Peyer's patch (tissue), 4 donors: ENCODE measurements around the gene BTNL9. TPM values are rescaled to one million over a fixed set of nuclear protein-coding genes. Genes with fewer than 3 reads are reported as not detected.

Source experiments
- DNase-seq, 3 donors: peaks; one replicate each; pipeline ENCODE4 v3.0.0-alpha.2; 2017 to 2019
- H3K27ac ChIP-seq, 4 donors: fragments of 200-600 bp; sonication (generic); one replicate each; pipeline ENCODE4 v1.5.1; 2016 to 2019
- H3K27me3 ChIP-seq, 2 donors: fragments of 200-600 bp; sonication (generic); one replicate each; pipeline ENCODE4 v1.5.1; 2019
- H3K36me3 ChIP-seq, 3 donors: fragments of 200-600 bp; sonication (generic); one replicate each; pipeline ENCODE4 v1.5.1; 2016 to 2019
- H3K4me1 ChIP-seq, 4 donors: fragments of 200-600 bp; sonication (generic); one replicate each; pipeline ENCODE4 v1.5.1; 2016 to 2019
- H3K4me3 ChIP-seq, 4 donors: fragments of 200-600 bp; sonication (generic); 1 replicate in 3 of 4; 2 replicates in 1 of 4; pipeline ENCODE4 v1.5.1; 2016 to 2019; ENCODE audit warnings: mild to moderate bottlenecking in 1 of 4
- H3K9me3 ChIP-seq, 4 donors: fragments of 200-600 bp; sonication (generic); one replicate each; pipeline ENCODE4 v1.5.1; 2016 to 2019; ENCODE audit warnings: mild to moderate bottlenecking in 1 of 4
- POLR2A ChIP-seq, 2 donors: fragments of 450-650 bp; IDR thresholded peaks; one replicate each; pipeline ENCODE4 v1.5.1; 2017; ENCODE audit warnings: antibody characterized with exemption in 2 of 2, mild to moderate bottlenecking in 2 of 2, moderate library complexity in 2 of 2
- total RNA-seq, 4 donors: library from RNA; depleted of rRNA; stranded (reverse); fragments of >200 nt; gene quantifications; one replicate each; pipeline ENCODE4 v1.1.0, GENCODE V29; 2016
- TF ChIP-seq, protein P1 (sequence below), 6 experiments: fragments of 450-650 bp in 4 of 6; fragments of 200-600 bp in 2 of 6; sonication (generic) in 1 of 6; IDR thresholded peaks; one replicate each; pipeline ENCODE4 v1.5.1; 2017 to 2019; ENCODE audit warnings: antibody characterized with exemption in 6 of 6, mild to moderate bottlenecking in 3 of 6, moderate library complexity in 1 of 6

Gene BTNL9
- total RNA-seq, 4 donors from 2014 or later: 5.3 to 48.7 (median 8.7) TPM

DNA sequence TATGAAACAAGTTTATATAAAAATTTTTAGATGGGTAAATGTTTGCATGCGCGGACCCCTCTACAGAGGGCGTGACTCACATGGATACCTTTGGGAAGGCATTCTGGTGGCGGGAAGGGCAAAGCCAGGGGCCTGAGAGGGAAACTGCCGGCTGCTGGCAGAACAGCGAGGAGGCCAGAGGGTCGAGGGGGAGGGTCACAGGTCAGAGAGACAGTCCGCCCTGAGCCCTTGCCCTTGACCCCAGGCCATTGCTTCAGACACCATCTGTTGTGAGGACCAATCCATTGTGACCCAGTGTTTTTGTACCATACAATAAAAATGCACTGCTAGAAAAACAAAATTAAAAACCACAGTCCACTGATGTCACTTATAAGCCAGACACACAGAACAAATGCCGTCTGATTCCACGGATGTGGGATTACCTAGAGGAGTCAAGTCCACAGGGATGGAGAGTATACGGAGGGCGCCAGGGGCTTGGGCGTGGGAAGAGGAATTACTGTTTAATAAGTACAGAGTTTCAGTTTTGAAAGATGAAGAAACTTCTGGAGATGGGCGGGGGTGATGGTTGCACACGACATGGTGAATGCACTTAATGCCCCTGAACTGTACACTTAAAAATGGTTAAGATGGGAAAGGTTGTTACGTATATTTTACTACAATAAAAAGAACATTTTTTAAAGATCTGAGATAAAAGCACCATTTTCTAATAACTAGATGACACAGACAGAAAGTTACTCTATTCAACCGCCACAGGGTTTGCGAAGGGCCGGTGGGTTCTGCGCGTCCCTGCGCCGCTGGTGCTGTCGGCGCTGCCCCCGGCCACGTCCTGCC is 12.0 kb downstream of the BTNL9 start:
- Histone ChIP-seq H3K9me3 (no peaks in the 10 kb centered on the region), H3K27me3 (peaks cover 0 to 23% of the 10 kb centered on the region in 2 donors), H3K4me3 (peak overlapping the region in 3 of 4 donors; percentile 53 to 67 (median 57)), H3K27ac (peak overlapping the region in 1 of 4 donors; percentile 52), H3K36me3 (no peaks in the 10 kb centered on the region), H3K4me1 (peaks cover 0 to 16% (median 6%) of the 10 kb centered on the region in 4 donors)
- no peak for DNase-seq
- no peak for TF ChIP-seq POLR2A (IDR thresholded peaks at IDR 0.05)
- TF ChIP-seq, protein P1, sequence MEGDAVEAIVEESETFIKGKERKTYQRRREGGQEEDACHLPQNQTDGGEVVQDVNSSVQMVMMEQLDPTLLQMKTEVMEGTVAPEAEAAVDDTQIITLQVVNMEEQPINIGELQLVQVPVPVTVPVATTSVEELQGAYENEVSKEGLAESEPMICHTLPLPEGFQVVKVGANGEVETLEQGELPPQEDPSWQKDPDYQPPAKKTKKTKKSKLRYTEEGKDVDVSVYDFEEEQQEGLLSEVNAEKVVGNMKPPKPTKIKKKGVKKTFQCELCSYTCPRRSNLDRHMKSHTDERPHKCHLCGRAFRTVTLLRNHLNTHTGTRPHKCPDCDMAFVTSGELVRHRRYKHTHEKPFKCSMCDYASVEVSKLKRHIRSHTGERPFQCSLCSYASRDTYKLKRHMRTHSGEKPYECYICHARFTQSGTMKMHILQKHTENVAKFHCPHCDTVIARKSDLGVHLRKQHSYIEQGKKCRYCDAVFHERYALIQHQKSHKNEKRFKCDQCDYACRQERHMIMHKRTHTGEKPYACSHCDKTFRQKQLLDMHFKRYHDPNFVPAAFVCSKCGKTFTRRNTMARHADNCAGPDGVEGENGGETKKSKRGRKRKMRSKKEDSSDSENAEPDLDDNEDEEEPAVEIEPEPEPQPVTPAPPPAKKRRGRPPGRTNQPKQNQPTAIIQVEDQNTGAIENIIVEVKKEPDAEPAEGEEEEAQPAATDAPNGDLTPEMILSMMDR (IDR thresholded peaks at IDR 0.05): no peak

DNA sequence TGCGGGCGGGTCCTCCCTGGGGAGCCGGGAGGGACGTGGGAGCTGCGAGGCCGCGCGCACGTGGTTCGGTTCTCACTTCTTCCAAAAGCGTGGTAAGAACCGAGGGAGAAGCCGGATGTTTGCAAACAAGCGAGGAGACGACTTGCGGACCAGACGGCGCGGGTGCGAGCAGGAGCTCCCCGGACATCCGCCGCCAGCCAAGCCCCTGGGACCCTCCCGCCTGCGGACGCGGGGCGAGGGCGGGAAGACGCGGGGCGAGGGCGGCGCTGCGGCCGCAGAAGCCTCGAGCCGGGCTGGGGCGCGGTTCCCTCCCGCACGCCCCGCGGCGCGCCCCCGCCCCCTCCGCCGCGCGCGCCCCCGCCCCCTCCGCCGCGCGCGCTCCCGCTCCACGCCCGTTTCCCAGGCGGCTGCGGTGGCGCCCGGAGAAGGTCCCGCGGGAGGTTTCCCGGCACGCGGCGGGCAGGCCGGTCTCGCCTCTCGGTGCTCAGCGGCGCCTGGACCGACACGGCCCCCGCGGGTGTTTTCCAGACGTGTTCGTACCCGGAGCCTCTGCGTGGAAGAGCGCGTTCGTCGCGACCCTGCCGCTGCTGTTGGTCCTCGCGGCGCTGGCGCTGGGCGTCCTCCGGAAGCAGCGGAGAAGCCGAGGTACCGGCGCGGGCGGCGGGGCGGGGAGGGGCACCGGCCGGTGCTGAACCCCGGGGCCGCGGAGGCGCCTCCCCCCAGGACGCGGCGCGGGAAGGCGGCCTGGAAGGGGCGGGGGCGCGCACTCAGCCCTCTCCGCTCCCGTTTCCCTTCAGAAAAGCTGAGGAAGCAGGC is 12.8 kb downstream of the BTNL9 start:
- DNase-seq: peak in 2 of 3 donors; percentile 26 to 56
- TF ChIP-seq, protein P1 (IDR thresholded peaks at IDR 0.05): no peak
- no peak for TF ChIP-seq POLR2A (IDR thresholded peaks at IDR 0.05)

DNA sequence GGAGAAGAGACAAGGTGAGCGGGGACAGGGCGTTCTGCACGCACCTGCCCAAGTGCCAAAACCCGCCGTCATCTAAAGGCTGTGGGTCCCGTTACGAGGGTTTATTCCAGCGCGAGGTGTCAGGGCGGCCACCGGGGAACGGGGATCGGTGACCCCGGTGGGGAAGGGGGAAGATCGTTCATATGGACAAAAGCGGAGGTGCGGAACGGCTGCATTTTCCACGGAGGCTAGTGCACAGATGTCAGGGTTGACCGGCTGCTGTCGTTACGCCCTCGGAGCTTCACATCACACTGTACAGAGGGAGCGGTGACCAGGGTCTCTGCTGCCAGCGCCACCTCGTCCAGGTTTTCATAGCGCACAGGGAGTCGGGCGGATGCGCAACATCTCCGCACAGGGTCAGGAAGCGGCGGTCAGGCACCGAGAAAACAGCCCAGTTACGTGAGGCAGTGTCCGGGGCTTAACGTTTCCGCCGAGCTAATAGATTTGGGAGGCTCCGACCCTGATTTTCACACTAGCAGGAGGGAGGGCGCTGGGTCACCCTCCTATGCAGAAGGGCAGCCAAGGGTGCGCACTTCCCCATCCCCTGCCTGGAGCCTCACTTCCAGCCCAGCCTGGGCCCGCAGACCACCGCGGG is 13.5 kb downstream of the BTNL9 start:
- peak overlapping the region in 1 of 4 donors; percentile 42 for H3K27ac ChIP-seq
- no peak for DNase-seq
- H3K36me3 ChIP-seq: no peaks in the 10 kb centered on the region
- no peaks in the 10 kb centered on the region for H3K9me3 ChIP-seq
- TF ChIP-seq, protein P1 (IDR thresholded peaks at IDR 0.05): no peak
- TF ChIP-seq POLR2A (IDR thresholded peaks at IDR 0.05): no peak
- peak overlapping the region; percentile 38 to 67 (median 55) for H3K4me3 ChIP-seq
- peaks cover 0 to 23% of the 10 kb centered on the region in 2 donors for H3K27me3 ChIP-seq
- H3K4me1 ChIP-seq: peaks cover 0 to 16% (median 6%) of the 10 kb centered on the region in 4 donors

More for the DNA sequence above, 12.8 kb downstream of the BTNL9 start:
- H3K27ac ChIP-seq: peak overlapping the region in 1 of 4 donors; percentile 52
- H3K4me3 ChIP-seq: peak overlapping the region; percentile 38 to 67 (median 55)
- H3K4me1 ChIP-seq: peaks cover 0 to 16% (median 6%) of the 10 kb centered on the region in 4 donors
- H3K9me3 ChIP-seq: no peaks in the 10 kb centered on the region
- no peaks in the 10 kb centered on the region for H3K36me3 ChIP-seq
- peaks cover 0 to 23% of the 10 kb centered on the region in 2 donors for H3K27me3 ChIP-seq

DNA sequence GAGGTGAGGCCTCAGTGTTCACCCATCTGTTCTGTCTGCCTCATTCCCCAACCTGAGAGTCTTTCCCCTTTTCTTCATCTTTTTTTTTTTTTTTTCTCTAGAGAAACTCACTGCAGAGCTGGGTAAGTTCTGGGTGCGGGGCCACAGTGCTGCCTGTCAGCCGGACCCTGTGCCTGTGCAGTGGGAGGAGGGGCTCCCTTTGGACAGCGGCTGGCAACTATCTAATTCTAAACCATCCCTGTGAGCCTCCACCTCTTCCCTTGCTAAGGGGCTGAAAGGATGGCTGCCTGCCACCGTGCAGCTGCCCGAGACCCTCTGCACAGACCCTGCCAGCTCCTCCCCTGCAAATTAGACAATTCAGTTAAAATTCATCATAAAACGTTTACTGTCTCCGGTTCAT is 14.1 kb downstream of the BTNL9 start:
- Histone ChIP-seq H3K4me3 (peak overlapping the region in 1 of 4 donors; percentile 57), H3K36me3 (no peaks in the 10 kb centered on the region), H3K27ac (no peak overlapping the region), H3K27me3 (peaks cover 0 to 27% of the 10 kb centered on the region in 2 donors), H3K4me1 (peaks cover 0 to 18% (median 6%) of the 10 kb centered on the region in 4 donors), H3K9me3 (no peaks in the 10 kb centered on the region)
- TF ChIP-seq, protein P1 (IDR thresholded peaks at IDR 0.05): no peak
- TF ChIP-seq POLR2A (IDR thresholded peaks at IDR 0.05): no peak
- no peak for DNase-seq

DNA sequence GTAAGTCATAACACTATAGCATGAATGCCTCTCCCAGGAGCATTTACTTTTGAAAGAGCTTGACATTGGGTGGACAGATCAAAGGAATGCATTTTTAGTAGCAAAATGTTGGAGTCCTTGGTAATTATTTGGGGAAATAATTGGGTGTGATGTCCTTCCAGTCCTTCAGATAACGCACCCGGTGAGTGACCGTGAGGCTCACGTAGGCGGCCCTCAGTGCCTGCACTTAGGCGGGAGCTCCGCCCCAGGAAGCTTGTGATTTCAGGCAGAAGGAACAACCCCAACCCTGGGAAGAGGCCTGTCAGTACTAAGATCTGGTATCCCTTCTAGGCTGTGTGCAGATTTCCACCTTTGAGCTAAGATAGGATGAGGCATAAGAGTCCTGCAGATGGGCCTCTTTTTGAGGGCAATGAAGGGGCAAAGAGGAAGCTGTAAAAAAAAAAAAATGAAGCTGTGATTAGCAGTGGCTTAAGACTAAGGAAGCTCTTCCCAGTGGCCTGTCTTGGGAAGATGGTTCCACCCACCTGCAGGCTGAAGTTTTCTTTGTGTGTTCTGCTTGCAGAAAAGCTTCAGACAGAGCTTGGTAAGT is 14.9 kb downstream of the BTNL9 start:
- Histone ChIP-seq H3K27ac (no peak overlapping the region), H3K27me3 (peaks cover 0 to 34% of the 10 kb centered on the region in 2 donors), H3K4me1 (peaks cover 0 to 24% (median 6%) of the 10 kb centered on the region in 4 donors), H3K4me3 (no peak overlapping the region), H3K36me3 (no peaks in the 10 kb centered on the region), H3K9me3 (no peaks in the 10 kb centered on the region)
- DNase-seq: no peak
- no peak for TF ChIP-seq POLR2A (IDR thresholded peaks at IDR 0.05)
- TF ChIP-seq, protein P1 (IDR thresholded peaks at IDR 0.05): no peak
